Gastroesophageal sphincter (tissue), 4 donors: ENCODE results near the gene PRMT5. TPM values are rescaled to one million over a fixed set of nuclear protein-coding genes. Genes with fewer than 3 reads are reported as not detected.

Experiments used
- ATAC-seq: fragments of 150-250 bp; one replicate; pipeline ENCODE4 v1.9.1; 2016; ENCODE audit warnings: mild to moderate bottlenecking, moderate library complexity
- H3K27ac ChIP-seq, 4 donors: fragments of 200-600 bp; sonication (generic) in 3 of 4; 1 replicate in 3 of 4; 2 replicates in 1 of 4; pipeline ENCODE4 v1.5.1; 2016 to 2019
- H3K27me3 ChIP-seq: fragments of 200-600 bp; sonication (generic); one replicate; pipeline ENCODE4 v1.5.1; 2019
- H3K36me3 ChIP-seq, 2 donors: fragments of 200-600 bp; sonication (generic); one replicate each; pipeline ENCODE4 v1.5.1; 2019; ENCODE audit warnings: control low read depth in 1 of 2
- H3K4me1 ChIP-seq, 3 donors: fragments of 200-600 bp; sonication (generic); 1 replicate in 2 of 3; 2 replicates in 1 of 3; pipeline ENCODE4 v1.5.1; 2016 to 2019; ENCODE audit warnings: control low read depth in 2 of 3
- H3K4me3 ChIP-seq, 2 donors: fragments of 200-600 bp; sonication (generic); one replicate each; pipeline ENCODE4 v1.5.1; 2019; ENCODE audit warnings: mild to moderate bottlenecking in 1 of 2, moderate library complexity in 1 of 2
- H3K9me3 ChIP-seq, 3 donors: fragments of 200-600 bp; sonication (generic); one replicate each; pipeline ENCODE4 v1.5.1; 2017 to 2019; ENCODE audit warnings: control low read depth in 2 of 3
- EP300 ChIP-seq: sonication (generic); formaldehyde crosslinking; IDR thresholded peaks from one replicate; pipeline ENCODE4 v1.6.1; 2017; ENCODE audit warnings: antibody characterized with exemption, mild to moderate bottlenecking
- POLR2A ChIP-seq, 2 donors: fragments of 450-650 bp; IDR thresholded peaks; one replicate each; pipeline ENCODE4 v1.6.1; 2017; ENCODE audit warnings: antibody characterized with exemption in 2 of 2, mild to moderate bottlenecking in 2 of 2, moderate library complexity in 1 of 2
- POLR2AphosphoS5 ChIP-seq: sonication (generic); formaldehyde crosslinking; IDR thresholded peaks from one replicate; pipeline ENCODE4 v1.6.1; 2017; ENCODE audit warnings: antibody characterized with exemption
- WGBS, 2 donors: methylation state at CpG; one replicate each; pipeline ENCODE4 v1.1.5; 2018; ENCODE audit warnings: low coverage in 1 of 2; 5-methylcytosine and 5-hydroxymethylcytosine counted together
- total RNA-seq, 4 donors: library from RNA; depleted of rRNA; stranded (reverse); fragments of >200 nt; gene quantifications; one replicate each; pipeline ENCODE4 v1.1.0, GENCODE V29; 2016
- TF ChIP-seq, protein P1 (sequence below), 4 experiments: fragments of 200-600 bp in 2 of 4; fragments of 450-650 bp in 2 of 4; sonication (generic) in 1 of 4; IDR thresholded peaks; one replicate each; pipeline ENCODE4 v1.5.1; 2017 to 2019; ENCODE audit warnings: antibody characterized with exemption in 4 of 4, mild to moderate bottlenecking in 2 of 4, moderate library complexity in 2 of 4

Gene PRMT5
- total RNA-seq, 4 donors from 2014 or later, result 39.7 to 49.2 (median 43.2) TPM

- ATAC-seq, result no peak
Measured at GRCh38 chr14:22895402-22895801, 33.8 kb downstream of the PRMT5 start.

GRCh38 chr14:22893706-22894105, 35.5 kb downstream of the PRMT5 start:
- H3K27me3 ChIP-seq, result no peaks in the 10 kb centered on the region
- H3K4me3 ChIP-seq, result no peak overlapping the region
- TF ChIP-seq POLR2AphosphoS5 (no peak), EP300 (no peak), POLR2A (IDR thresholded peaks at IDR 0.05) (no peak)
- TF ChIP-seq, protein P1, sequence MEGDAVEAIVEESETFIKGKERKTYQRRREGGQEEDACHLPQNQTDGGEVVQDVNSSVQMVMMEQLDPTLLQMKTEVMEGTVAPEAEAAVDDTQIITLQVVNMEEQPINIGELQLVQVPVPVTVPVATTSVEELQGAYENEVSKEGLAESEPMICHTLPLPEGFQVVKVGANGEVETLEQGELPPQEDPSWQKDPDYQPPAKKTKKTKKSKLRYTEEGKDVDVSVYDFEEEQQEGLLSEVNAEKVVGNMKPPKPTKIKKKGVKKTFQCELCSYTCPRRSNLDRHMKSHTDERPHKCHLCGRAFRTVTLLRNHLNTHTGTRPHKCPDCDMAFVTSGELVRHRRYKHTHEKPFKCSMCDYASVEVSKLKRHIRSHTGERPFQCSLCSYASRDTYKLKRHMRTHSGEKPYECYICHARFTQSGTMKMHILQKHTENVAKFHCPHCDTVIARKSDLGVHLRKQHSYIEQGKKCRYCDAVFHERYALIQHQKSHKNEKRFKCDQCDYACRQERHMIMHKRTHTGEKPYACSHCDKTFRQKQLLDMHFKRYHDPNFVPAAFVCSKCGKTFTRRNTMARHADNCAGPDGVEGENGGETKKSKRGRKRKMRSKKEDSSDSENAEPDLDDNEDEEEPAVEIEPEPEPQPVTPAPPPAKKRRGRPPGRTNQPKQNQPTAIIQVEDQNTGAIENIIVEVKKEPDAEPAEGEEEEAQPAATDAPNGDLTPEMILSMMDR (IDR thresholded peaks at IDR 0.05), result no peak
- H3K36me3 ChIP-seq, result peaks cover 0 to 9% of the 10 kb centered on the region in 2 donors
- WGBS, 2 donors, result 89 to 95% methylated on average over 3 to 4 of the region's 4 CpGs
- no peak for ATAC-seq
- H3K27ac ChIP-seq, result no peak overlapping the region
- H3K4me1 ChIP-seq, result peaks cover 0 to 14% (median 0%) of the 10 kb centered on the region in 3 donors
- H3K9me3 ChIP-seq, result no peaks in the 10 kb centered on the region

More at GRCh38 chr14:22895402-22895801, 33.8 kb downstream of the PRMT5 start:
- TF ChIP-seq, protein P1 (IDR thresholded peaks at IDR 0.05), result no peak
- TF ChIP-seq POLR2AphosphoS5 (no peak), EP300 (no peak), POLR2A (IDR thresholded peaks at IDR 0.05) (no peak)
- Histone ChIP-seq H3K4me3 (no peak overlapping the region), H3K4me1 (peaks cover 0 to 29% (median 0%) of the 10 kb centered on the region in 3 donors), H3K27me3 (no peaks in the 10 kb centered on the region), H3K36me3 (peaks cover 0 to 10% of the 10 kb centered on the region in 2 donors), H3K9me3 (no peaks in the 10 kb centered on the region), H3K27ac (no peak overlapping the region)
- 88 to 100% methylated on average over 1 of the region's 1 CpG for WGBS, 2 donors

DNA sequence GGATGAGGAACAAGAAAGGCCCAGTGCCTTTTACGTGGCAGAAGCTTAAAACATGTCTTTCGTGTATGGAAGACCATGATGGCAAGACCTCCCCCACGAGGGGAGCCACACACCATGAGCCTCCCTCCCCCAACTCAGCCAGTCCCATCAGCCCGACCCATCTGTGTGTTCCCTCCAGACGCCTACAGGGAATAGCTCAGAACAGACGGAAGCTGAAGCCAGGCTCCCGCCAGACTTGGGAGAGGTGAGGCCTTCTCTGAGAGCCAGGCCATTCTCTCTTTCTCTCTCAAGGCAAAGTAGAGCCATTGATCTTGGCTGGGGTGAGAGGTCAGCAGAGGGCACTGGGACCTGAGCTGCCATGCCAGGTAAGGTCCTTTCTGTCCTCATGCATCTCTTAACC, 36.7 kb downstream of the PRMT5 start:
- TF ChIP-seq POLR2AphosphoS5 (no peak), EP300 (no peak), POLR2A (IDR thresholded peaks at IDR 0.05) (no peak)
- TF ChIP-seq, protein P1 (IDR thresholded peaks at IDR 0.05), result no peak
- Histone ChIP-seq H3K27ac (no peak overlapping the region), H3K9me3 (no peaks in the 10 kb centered on the region), H3K4me3 (no peak overlapping the region), H3K36me3 (peaks cover 0 to 9% of the 10 kb centered on the region in 2 donors), H3K27me3 (no peaks in the 10 kb centered on the region), H3K4me1 (peaks cover 0 to 14% (median 4%) of the 10 kb centered on the region in 3 donors)
- no peak for ATAC-seq
- WGBS, 2 donors, result 92% methylated on average over 4 of the region's 7 CpGs; no CpG with 5 or more reads in 1 of the 2 donors

DNA sequence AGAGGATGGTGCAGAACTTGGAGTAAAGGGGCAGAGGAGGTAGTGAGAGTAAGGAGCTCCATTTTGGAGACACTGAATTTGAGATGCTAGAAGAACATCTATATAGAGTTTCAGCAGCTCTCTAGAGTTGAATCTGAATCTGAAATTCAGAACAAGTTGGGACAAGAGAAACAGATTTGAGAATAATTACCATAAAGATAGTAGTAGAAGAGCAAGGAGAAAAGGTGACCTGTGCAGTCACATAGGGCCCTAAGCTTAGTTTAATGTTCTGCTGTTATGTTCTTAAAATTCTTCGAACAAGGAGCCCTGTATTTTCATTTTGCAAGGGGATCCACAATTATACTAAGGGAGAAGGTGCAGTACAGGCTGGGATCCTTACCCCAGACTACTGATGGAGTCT, 38.8 kb downstream of the PRMT5 start:
- peaks cover 0 to 9% of the 10 kb centered on the region in 2 donors for H3K36me3 ChIP-seq
- H3K27me3 ChIP-seq, result no peaks in the 10 kb centered on the region
- no peak for ATAC-seq
- H3K4me1 ChIP-seq, result peaks cover 0 to 23% (median 6%) of the 10 kb centered on the region in 3 donors
- H3K9me3 ChIP-seq, result no peaks in the 10 kb centered on the region
- no peak overlapping the region for H3K4me3 ChIP-seq
- no peak for TF ChIP-seq POLR2A (IDR thresholded peaks at IDR 0.05)
- TF ChIP-seq EP300, result no peak
- TF ChIP-seq, protein P1 (IDR thresholded peaks at IDR 0.05), result no peak
- no peak for TF ChIP-seq POLR2AphosphoS5
- H3K27ac ChIP-seq, result no peak overlapping the region
- 81% methylated on average over 1 of the region's 1 CpG; no CpG with 5 or more reads in 1 of the 2 donors for WGBS, 2 donors

- Histone ChIP-seq H3K4me1 (peaks cover 0 to 23% (median 6%) of the 10 kb centered on the region in 3 donors), H3K4me3 (no peak overlapping the region), H3K36me3 (peaks cover 0 to 8% of the 10 kb centered on the region in 2 donors), H3K27me3 (no peaks in the 10 kb centered on the region), H3K9me3 (no peaks in the 10 kb centered on the region), H3K27ac (no peak overlapping the region)
- no peak for TF ChIP-seq POLR2AphosphoS5
- TF ChIP-seq POLR2A (IDR thresholded peaks at IDR 0.05), result no peak
- no peak for TF ChIP-seq EP300
- TF ChIP-seq, protein P1 (IDR thresholded peaks at IDR 0.05), result no peak
- no peak for ATAC-seq
- WGBS, 2 donors, result 83% methylated on average over 2 of the region's 4 CpGs; no CpG with 5 or more reads in 1 of the 2 donors
Measured at GRCh38 chr14:22888662-22889061, 40.5 kb downstream of the PRMT5 start.
